Activated T-cell treated with anti-CD3 and anti-CD28 coated beads, Interleukin-2, amount 50 U/mL, for 1 hour (primary cell): ENCODE results near the gene ATG4D.
"Not testable (repeated sequence)": the region's sequence is repeated elsewhere in the genome, so short reads cannot be mapped to it uniquely, and the experiment has no call there.

Experiments used
- DNase-seq: peaks from one replicate; pipeline ENCODE4 v3.0.0-alpha.2; 2020

ATG4D gene

DNA sequence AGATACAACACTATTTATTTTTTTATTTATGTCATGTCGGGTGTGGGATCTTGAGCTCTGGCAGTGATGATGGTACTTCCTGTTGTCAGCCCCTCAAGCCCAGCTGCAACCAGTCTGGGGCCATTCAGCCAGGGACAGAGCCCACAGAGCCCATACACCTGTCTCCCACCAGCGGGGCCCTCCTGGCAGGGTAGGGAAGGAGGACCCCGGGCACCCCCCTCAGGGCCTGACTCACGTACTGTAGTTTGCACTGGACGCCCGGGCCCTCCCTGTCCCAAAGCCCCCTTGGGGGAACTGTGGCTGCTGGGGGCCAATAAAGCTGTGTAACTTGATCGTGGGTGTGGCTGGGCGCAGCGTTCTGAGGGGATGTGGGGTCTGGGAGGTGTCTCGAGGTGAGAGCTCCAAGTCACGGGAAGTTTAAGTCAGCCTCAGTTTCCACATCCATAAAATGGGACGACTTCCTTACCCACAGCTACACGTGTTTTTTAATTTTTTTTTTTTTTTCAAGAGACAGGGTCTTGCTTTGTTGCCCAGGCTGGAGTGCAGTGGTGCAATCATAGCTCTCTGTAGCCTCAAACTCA, 9.5 kb downstream of the ATG4D start:
- DNase-seq: no peak

- peak; percentile 64 for DNase-seq
Observed at GRCh38 chr19:10553943-10554381, 10.3 kb downstream of the ATG4D start.

DNA sequence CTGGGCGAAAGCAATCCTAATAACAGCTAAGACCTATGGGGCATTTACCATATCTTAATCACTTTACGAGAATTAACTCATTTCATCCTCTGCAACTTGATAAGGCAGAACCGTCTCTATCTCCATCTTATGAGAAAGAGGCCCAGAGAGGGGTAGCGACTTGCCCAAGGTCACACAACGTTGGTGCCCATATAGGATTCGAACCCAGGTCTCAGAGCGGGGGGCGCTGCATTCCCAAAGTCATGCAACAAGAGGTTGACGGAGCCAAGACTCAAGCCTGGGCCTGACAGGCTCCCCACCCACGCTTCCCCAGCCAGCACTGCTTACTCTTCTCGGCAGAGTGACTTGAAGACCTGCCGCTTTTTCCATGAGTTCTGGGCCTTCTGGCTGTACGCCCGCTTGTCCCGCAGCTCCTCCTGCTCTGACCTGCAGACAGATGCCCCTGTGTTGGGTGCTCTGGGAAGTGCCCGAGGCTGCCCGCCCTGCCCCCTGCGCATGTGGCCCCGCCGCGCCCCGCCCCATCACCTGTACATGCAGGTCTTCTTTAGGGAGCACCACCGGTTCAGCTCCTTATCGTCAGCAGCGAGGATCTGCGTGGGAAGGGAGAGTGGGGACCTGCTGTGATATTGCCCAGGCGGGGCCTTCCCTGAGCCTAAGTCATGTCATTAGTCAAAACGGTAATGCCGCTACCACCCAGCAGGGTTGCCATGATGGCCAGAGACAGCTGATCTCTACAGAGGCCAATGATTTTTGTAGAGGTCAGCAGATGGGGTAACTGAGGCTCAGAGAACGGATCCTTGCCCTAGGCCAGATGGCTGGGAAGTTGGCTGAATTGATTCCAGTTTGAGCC, 11.3 kb downstream of the ATG4D start:
- DNase-seq: no peak

GRCh38 chr19:10555610-10555973, 11.9 kb downstream of the ATG4D start:
- DNase-seq: no peak

GRCh38 chr19:10557603-10558197, 14.0 kb downstream of the ATG4D start:
- no peak for DNase-seq

DNA sequence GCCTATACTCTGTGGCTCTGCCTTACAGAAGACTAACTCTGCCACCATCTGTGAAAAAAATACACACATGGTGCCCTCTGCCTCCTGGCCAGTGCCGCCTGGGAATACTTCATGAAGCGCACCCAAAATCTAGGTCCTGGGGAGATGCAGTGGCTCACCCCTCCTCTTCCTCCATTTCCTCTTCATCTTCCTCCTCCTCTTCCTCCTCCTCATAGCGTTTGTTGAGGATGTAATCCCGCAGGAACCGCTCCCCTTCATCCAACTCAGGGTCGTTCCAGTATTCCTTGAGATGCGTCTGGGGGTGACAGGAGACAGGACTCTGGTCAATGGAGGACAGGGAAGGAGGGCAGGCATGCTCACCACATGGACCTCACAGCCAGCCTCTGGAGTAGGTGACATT, 16.4 kb downstream of the ATG4D start:
- no peak for DNase-seq

DNA sequence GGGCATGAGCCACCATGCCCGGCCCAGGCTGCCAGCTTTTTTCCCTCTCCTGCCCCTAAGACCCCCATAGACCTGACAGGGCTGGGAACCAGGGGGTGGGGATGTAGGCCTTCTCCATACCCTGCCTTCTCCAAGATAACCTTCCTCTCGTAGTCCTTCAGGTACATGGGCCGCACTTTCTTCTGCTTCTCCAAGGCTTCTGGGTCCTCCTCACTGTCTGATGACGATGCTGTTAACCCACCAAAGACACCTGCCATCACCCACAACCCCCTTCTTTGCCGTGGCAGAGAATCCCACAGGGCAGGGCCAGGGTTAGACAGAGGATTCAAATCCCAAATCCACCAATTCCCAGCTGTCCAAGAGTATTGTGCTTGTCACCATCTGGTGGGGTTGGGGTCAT, 18.9 kb downstream of the ATG4D start:
- DNase-seq: no peak

DNA sequence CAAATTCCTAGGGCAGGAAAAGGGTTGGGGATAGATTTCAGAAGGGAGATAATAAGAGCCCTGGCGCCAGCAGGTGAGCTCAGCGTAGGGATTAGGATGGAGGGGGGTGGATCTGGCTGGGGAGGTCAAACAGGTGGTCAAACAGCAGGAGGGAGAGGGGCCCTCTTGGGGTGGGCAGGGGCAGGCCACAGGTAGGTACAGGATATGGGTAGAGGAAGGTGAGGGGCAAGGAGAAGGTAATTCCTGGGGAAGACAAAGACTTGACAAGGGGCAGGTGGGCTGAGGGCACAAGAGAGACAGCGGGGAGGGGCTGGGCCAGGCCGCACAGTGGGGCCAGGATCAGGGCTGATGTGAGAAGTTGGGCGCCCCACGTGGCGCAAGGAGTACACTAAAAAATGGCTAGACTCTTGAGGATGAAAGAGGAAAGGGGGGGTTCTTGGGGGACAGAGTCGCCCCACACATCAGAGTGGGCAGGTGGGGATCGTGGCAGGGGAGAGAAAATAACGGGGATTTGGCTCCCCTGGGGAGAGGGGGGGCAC, 21.4 kb downstream of the ATG4D start:
- DNase-seq: peak; percentile 67

DNA sequence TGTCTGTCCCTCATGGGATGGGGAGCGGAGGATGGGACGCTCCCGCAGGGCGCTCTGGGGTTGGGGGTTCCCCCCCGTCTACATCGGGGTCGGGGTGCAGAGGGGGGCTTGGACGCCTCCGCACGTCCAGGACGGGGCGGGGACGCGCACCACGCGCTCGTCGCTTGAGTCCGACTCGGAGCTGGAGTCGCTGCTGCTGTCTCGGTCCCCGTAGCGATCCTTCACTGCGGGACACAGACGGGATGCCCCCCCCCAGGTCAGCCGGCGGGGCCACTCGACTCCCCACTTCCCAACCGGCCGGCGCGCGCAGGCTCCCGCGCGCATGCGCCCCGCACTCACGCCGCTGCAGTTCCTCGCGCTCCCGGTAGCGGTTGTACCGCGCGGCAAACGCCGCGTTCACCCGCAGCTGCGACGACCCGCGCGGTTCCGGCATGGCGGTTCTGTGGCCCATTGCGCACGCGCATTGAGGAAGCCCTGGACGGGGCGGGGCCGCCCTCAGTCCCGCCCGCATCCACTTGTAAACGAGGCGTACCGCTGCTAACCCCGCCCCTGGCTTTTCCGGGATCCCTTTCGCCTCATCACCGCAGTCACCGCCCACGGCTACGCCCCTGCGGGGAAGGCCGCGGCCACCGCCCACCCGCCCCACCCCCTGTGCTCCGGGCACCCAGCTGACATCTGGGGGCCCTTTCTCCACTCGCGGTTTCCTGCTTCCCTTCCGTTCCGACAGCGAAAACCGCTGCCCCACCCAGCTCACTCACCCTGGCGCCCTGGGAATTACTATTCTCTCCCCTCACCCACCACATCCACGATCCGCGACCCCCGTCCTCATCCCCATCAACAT, 22.1 kb downstream of the ATG4D start, which contains the start of gene KRI1:
Gene KRI1, minus strand, starts transcription at position 444 of the 841 bp plus-strand sequence. Its CDS starts 11 bp downstream, at position 433.
- peak; percentile 99 for DNase-seq

- no peak for DNase-seq
Observed at GRCh38 chr19:10566408-10566657, 22.6 kb downstream of the ATG4D start.

- DNase-seq: peak; percentile 56
Observed at GRCh38 chr19:10566658-10567410, 23.1 kb downstream of the ATG4D start.

DNA sequence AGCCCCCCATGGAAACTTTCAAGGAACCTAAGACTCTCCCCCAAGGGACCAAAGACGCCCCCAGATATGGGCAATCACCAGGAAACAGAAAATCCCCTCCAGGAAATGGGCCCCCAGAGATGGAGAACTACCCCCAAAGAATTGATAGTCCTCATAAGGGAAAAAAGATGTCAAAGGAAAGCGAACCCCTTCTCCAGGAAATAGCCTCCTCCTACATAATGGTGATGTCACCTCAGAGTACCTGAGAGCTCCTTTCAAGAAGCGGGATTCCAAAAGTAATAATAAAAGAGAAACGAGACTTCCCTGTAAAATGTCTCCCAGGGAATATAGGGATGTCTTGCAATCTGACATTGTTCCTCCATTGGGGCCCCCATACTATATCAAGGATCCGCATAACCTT, 24.0 kb downstream of the ATG4D start:
- DNase-seq: no peak

- DNase-seq: no peak
Observed at GRCh38 chr19:10568062-10568825, 24.5 kb downstream of the ATG4D start.

DNA sequence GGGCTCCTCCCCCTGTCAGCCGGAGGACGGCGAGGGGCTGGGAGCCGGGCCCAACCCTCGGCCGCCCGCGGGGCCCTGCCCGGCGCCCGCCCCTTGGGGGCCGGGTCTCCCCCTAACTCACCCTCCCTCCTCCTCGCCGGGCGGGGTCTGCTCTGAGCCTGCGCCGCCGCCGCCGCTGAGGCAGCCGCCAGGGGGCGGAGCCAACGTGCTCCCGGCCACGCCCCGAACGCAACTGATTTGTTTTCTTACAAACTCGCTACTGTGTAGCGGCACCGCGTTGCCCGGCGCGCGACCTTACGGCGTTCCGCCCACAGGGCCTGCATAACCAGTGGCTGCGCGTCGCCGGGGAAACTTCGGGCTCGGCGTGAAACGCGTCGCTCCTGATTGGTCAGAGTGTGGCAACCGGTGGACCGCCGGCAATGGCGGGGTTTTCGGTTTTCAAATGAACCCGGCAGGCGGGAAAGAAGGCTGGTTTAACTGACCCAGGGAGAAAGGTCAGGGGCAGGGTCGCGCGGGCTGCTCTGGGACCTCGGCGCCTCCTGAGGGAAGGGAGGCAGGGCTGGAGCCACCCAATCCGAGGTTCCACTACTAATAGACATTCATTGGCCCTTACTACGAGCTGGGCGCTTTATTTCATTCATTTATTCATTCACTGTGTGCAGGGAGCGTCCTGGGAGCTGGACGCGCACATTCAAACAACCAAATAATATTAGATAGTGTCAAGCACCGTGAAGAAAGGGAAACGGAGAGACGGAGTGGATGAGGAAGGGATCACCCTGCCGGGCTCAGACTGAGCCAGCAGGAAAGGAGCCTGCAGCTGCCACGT, 25.3 kb downstream of the ATG4D start, which contains the start of gene CDKN2D:
Gene CDKN2D, minus strand, starts transcription at position 154 of the 826 bp plus-strand sequence. CDS start 326 bp downstream, outside the sequence.
- DNase-seq: peak; percentile 100

DNA sequence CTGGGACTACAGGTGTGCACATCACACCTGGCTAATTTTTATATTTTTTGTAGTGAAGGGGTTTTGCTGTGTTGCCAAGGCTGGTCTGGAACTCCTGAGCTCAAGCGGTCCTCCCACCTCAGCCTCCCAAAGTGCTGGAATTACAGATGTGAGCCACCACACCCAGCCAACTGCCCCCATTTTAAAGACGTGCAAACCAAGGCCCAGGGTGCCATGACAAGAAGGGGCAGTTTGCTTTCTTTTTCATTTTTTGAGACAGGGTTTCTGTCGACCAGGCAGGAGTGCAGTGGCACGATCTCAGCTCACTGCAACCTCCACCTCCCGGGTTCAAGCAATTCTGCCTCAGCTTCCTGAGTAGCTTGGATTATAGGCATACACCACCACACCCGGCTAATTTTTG, 30.1 kb downstream of the ATG4D start:
- not testable (repeated sequence) for DNase-seq

DNA sequence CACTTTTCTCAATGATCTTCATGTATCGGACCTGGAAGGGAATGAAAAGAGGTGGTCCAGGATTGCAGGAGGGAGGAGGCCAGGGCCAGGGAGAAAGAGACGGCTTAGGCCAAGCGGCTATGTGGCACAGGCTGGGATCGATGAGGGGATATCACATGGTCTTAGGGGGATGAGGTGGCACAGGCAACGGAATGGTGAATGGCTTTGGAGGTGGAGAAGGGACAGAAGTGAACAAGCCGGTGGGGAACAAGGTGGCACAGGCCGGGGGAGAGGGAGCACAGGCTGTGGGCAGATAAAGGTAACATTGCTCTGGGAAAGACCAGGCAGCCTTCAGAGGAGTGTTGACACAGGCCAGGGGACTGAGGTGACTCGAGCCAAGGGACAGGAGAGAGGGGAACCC, 30.8 kb downstream of the ATG4D start:
- DNase-seq: no peak

GRCh38 chr19:10575011-10575716, 31.5 kb downstream of the ATG4D start:
- no peak for DNase-seq

DNA sequence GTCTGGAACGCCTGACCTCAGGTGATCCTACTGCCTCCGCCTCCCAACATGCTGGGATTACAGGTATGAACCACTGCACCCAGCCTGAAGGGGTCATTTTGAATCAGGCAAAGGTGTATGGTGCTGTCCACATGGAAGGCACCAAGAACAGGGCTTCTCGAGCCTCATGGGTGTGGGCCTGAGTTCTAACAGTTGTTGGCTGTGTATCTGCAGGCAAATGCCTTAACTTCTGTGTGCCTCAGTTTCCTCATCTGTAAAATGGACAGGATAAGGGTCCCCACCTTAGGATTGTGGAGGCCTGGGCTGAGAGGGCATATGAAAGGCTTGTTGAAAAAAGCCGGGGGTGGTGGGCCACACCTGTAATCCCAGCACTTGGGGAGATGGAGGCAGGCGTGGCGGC, 34.2 kb downstream of the ATG4D start:
- DNase-seq: no peak

GRCh38 chr19:10580979-10581631, 37.4 kb downstream of the ATG4D start:
- peak; percentile 93 for DNase-seq
